HG03378 (cell line): Measurements from ENCODE around the gene RRM1.

Source experiments
- ATAC-seq: cut with Tn5 transposase; IDR thresholded peaks from one replicate; pipeline ENCODE4 v1.9.1; 2021; ENCODE audit warnings: mild to moderate bottlenecking, moderate library complexity; ENCODE audit not compliant: unreplicated experiment

Gene RRM1

GRCh38 chr11:4185561-4185960 lies 91.0 kb downstream of the RRM1 start:
- ATAC-seq, result no peak

GRCh38 chr11:4186464-4187054 lies 92.0 kb downstream of the RRM1 start:
- ATAC-seq, result no peak

GRCh38 chr11:4187055-4187988 lies 92.7 kb downstream of the RRM1 start:
- peak; percentile 80 for ATAC-seq
